AG09319 (cell line): ENCODE results near the gene DOCK10.

Experiments used
- DNase-seq: peaks from one replicate; pipeline ENCODE4 v3.0.0-alpha.2; 2010; ENCODE audit warnings: low read depth; ENCODE audit errors: extremely low read depth
- TF ChIP-seq, protein P1 (sequence below): IDR thresholded peaks from 2 replicates; pipeline ENCODE4 v1.5.1; 2011; ENCODE audit warnings: low read depth, mild to moderate bottlenecking, inconsistent platforms, low read length, moderate library complexity

The DOCK10 gene

DNA sequence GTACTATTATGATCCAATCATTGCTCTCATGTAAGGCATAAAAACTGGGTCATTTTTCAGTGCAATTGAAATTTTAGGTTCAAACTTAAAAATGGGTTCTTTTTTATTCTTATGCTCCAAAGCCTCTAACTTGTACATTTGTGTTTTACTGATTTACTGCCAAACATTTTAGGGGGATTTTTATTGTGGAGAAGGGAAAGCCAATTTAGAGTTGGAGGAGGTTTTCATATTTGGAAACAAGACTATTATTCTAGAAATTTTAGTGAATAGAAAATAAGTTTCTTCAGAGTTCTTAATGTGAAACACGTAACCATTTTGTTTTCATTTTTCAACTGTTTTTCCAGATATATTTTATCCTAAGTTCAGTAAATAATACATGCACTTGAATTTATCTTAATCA, 138.6 kb downstream of the DOCK10 start:
- no peak for DNase-seq
- TF ChIP-seq, protein P1, sequence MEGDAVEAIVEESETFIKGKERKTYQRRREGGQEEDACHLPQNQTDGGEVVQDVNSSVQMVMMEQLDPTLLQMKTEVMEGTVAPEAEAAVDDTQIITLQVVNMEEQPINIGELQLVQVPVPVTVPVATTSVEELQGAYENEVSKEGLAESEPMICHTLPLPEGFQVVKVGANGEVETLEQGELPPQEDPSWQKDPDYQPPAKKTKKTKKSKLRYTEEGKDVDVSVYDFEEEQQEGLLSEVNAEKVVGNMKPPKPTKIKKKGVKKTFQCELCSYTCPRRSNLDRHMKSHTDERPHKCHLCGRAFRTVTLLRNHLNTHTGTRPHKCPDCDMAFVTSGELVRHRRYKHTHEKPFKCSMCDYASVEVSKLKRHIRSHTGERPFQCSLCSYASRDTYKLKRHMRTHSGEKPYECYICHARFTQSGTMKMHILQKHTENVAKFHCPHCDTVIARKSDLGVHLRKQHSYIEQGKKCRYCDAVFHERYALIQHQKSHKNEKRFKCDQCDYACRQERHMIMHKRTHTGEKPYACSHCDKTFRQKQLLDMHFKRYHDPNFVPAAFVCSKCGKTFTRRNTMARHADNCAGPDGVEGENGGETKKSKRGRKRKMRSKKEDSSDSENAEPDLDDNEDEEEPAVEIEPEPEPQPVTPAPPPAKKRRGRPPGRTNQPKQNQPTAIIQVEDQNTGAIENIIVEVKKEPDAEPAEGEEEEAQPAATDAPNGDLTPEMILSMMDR = no peak

DNA sequence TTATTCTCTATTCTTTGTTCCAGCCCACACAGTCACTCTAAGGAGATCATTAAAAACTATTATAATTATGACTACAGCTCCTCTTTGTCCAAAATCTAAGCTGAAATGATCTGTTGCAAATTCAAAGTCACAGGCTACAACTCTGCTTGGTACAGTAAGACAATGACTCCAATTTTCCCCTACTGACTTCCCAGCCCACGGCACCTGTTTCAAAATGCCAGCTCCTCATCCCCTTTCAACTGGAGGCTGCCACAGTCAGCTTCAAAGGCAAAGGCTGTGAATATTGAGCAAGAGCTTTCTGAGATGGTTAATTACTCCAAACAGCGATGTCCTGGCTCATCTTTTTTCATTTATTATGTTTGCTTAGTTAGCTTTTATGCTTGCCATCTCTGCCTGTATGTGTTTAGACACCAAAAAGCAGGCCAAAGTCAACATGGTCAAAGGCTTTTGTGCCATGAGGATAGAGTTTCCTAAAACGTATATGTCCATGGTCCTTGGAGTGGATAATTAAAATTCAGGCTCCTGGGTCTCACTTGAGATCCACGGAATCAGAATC, 141.1 kb downstream of the DOCK10 start:
- TF ChIP-seq, protein P1 = no peak
- no peak for DNase-seq

- DNase-seq = no peak
- TF ChIP-seq, protein P1 = no peak
Measured at GRCh38 chr2:224895377-224895776, 146.9 kb downstream of the DOCK10 start.

DNA sequence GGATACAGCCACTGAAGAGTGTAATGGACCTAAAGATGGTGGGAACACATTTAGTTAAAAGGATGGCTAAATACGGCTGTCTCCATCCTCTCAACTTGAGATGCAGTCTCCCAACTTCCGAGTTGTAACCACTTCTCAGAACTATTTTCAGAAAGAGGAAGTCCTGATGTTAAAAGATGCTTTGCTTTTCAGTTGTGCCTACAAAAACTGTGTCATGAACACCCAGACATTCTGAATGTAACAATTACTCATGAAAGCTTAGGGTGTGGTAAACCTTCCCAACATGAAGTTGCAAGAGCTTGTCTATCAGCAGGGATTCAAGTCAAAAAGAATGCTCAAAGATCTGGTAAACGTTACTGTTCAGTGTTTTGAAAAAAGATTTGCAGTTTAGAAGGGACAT, 147.9 kb downstream of the DOCK10 start:
- no peak for DNase-seq
- TF ChIP-seq, protein P1 = no peak

GRCh38 chr2:224893848-224894247, 148.4 kb downstream of the DOCK10 start:
- no peak for DNase-seq
- TF ChIP-seq, protein P1 = no peak

GRCh38 chr2:224892574-224893204, 149.6 kb downstream of the DOCK10 start:
- TF ChIP-seq, protein P1 = no peak
- DNase-seq = no peak

DNA sequence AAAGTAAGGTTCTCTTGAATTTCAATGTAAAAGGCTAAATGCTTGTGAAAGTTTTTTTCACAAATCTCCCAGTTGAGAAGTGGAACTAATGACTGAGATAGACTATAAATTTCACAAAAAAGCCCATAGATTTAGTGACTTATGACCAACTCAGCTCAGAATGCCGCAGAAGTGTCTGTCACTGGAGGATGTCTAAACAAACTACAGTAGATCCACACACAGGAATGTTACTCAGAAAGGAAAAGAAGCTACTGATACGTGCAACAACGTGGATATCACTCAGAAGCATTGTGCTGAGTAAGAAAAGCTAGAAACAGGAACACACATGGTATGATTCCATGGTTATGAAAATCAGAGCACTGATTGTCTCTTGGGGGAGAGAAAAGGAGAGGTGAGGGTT, 151.9 kb downstream of the DOCK10 start:
- TF ChIP-seq, protein P1 = no peak
- DNase-seq = no peak
